ENCODE measurements around the gene NPIPB2. TPM values are rescaled to one million over a fixed set of nuclear protein-coding genes. Genes with fewer than 3 reads are reported as not detected.
"Not testable (repeated sequence)": the region's sequence is repeated elsewhere in the genome, so short reads cannot be mapped to it uniquely, and the experiment has no call there.

Gene NPIPB2
- 1.8 TPM in 1 of 2 replicates, not detected in the other for total RNA-seq (2016; rRNA removed; fragmentation: Illumina TruSeq; extraction: Trizol)
- 0.62 TPM in 1 of 2 replicates, not detected in the other for total RNA-seq (2016; cell fraction: cytosol; rRNA removed; fragmentation: Illumina TruSeq; extraction: Trizol; ENCODE audit: low read depth)
- 0.80 TPM in 1 of 2 replicates, not detected in the other for total RNA-seq (2016; cell fraction: insoluble cytoplasmic fraction; rRNA removed; fragmentation: Illumina TruSeq; extraction: Trizol)
- total RNA-seq (2016; cell fraction: membrane; rRNA removed; fragmentation: Illumina TruSeq; extraction: Trizol): 0.90 TPM in 1 of 2 replicates, not detected in the other
- total RNA-seq (2016; cell fraction: nucleus; rRNA removed; fragmentation: Illumina TruSeq; extraction: Trizol): 5.1 and 6.2 TPM in 2 replicates
- polyA plus RNA-seq (2011; rRNA removed): 3.2 and 4.1 TPM in 2 replicates
- 0.36 TPM in 2 replicates for polyA plus RNA-seq (2011; cell fraction: cytosol; rRNA removed)
- polyA plus RNA-seq (2011; cell fraction: nucleus; rRNA removed): 14.3 and 18.9 TPM in 2 replicates
- 4.7 and 8.0 TPM in 2 replicates for polyA plus RNA-seq (2012)
- not detected in 2 replicates for polyA plus RNA-seq (2016; cell fraction: cytosol; fragmentation: Illumina TruSeq; extraction: Trizol; ENCODE audit: low read depth)
- polyA plus RNA-seq (2016; cell fraction: insoluble cytoplasmic fraction; fragmentation: Illumina TruSeq; extraction: Trizol; ENCODE audit: low read depth): 1.3 and 1.4 TPM in 2 replicates
- 0.79 TPM in 1 of 2 replicates, not detected in the other for polyA plus RNA-seq (2016; cell fraction: membrane; fragmentation: Illumina TruSeq; extraction: Trizol; ENCODE audit: low read depth)
- 30.6 and 37.6 TPM in 2 replicates for polyA plus RNA-seq (2016; cell fraction: nucleus; fragmentation: Illumina TruSeq; extraction: Trizol; ENCODE audit: insufficient read depth, low read depth)
- 2.0 and 9.1 TPM in 2 replicates for polyA minus RNA-seq (2011; rRNA and poly(A)+ RNA removed; ENCODE audit: low replicate concordance)
- 1.3 TPM in 1 of 2 replicates, not detected in the other for polyA minus RNA-seq (2011; cell fraction: cytosol; rRNA and poly(A)+ RNA removed)
- polyA minus RNA-seq (2011; cell fraction: nucleus; rRNA and poly(A)+ RNA removed): 9.1 and 14.2 TPM in 2 replicates
- percentile 29 among the genes with signal in this experiment for Bru-seq, nascent RNA
- percentile 34 among the genes with signal in this experiment for BruChase-seq, experiment 1, labeled RNA remaining after a 6-hour chase
- BruChase-seq, experiment 2, labeled RNA remaining after a 2-hour chase: percentile 35 among the genes with signal in this experiment
- long read RNA-seq, experiment 1: 0 reads
- long read RNA-seq, experiment 2: 0 reads

- H3K9me3 ChIP-seq (ENCODE audit: low read length); H3K9ac ChIP-seq (ENCODE audit: insufficient read depth, low read depth, low read length); H3K36me3 ChIP-seq (replicated peaks in 1 of 2; ENCODE audit: control insufficient read depth in 1 of 2, insufficient read depth in 2 of 2, low read length in 2 of 2); H3K4me2 ChIP-seq (ENCODE audit: low read depth, low read length); BruUV-seq (replicated peaks); H2AFZ ChIP-seq (ENCODE audit: low read length); H3K27ac ChIP-seq (ENCODE audit: extremely low read length, insufficient read depth, low read length); H3K27me3 ChIP-seq (ENCODE audit: control insufficient read depth in 1 of 2, insufficient read depth in 2 of 2, low read length in 2 of 2); CTCF ChIA-PET (ENCODE audit: low intra/inter-chr PET ratio, low total read pairs); H3K4me1 ChIP-seq (ENCODE audit: insufficient read depth, low read length); POLR2A ChIA-PET; intact Hi-C loops (cut with micrococcal nuclease; ENCODE audit: unreplicated experiment); DNase-seq (ENCODE audit: low spot score); in situ Hi-C loops (cut with HindIII; ENCODE audit: extremely low pct_ligation_motif_present, low pct_unique_long_range_greater_than_20kb); FAIRE-seq; H4K20me1 ChIP-seq (ENCODE audit: insufficient read depth, low read length); H3K79me2 ChIP-seq (ENCODE audit: insufficient read depth, low read length); ATAC-seq; H3K4me3 ChIP-seq (replicated peaks in 1 of 3; ENCODE audit: insufficient read depth in 1 of 3, low read depth in 2 of 3, low read length in 3 of 3): not testable (repeated sequence)
- WGBS (ENCODE audit: low lambda C conversion rate): 78% methylated on average over 4 of the region's 4 CpGs
Observed at GRCh38 chr16:11941945-11942344, at the start of gene NPIPB2. TSS of gene NPIPB2 (minus strand) at chr16:11942045. CDS start at chr16:11942045, 0 bp downstream.

- Histone ChIP-seq H3K9me3 (ENCODE audit: low read length) (no peaks in the 10 kb centered on the region), H2AFZ (ENCODE audit: low read length) (no peak overlapping the region), H4K20me1 (ENCODE audit: insufficient read depth, low read length) (no peaks in the 10 kb centered on the region), H3K36me3 (replicated peaks in 1 of 2; ENCODE audit: control insufficient read depth in 1 of 2, insufficient read depth in 2 of 2, low read length in 2 of 2) (no peaks in the 10 kb centered on the region), H3K4me1 (ENCODE audit: insufficient read depth, low read length) (peaks cover 31% of the 10 kb centered on the region), H3K27ac (ENCODE audit: extremely low read length, insufficient read depth, low read length) (no peak overlapping the region), H3K4me3 (replicated peaks in 1 of 3; ENCODE audit: insufficient read depth in 1 of 3, low read depth in 2 of 3, low read length in 3 of 3) (no peak overlapping the region), H3K4me2 (ENCODE audit: low read depth, low read length) (no peak overlapping the region), H3K79me2 (ENCODE audit: insufficient read depth, low read length) (no peaks in the 10 kb centered on the region), H3K27me3 (ENCODE audit: control insufficient read depth in 1 of 2, insufficient read depth in 2 of 2, low read length in 2 of 2) (no peaks in the 10 kb centered on the region), H3K9ac (ENCODE audit: insufficient read depth, low read depth, low read length) (no peak overlapping the region)
- ChIA-PET CTCF (ENCODE audit: low intra/inter-chr PET ratio, low total read pairs) (no interaction called here), POLR2A (interaction anchor here (5.0 kb wide), 1 partner anchor 14 kb away, joined by 38 read pairs; the partner anchor contains the start of gene SNX29)
- 81% methylated on average over 11 of the region's 11 CpGs for WGBS (ENCODE audit: low lambda C conversion rate)
- FAIRE-seq: no peak
- in situ Hi-C loops (cut with HindIII; ENCODE audit: extremely low pct_ligation_motif_present, low pct_unique_long_range_greater_than_20kb) (no loop called here), intact Hi-C loops (cut with micrococcal nuclease; ENCODE audit: unreplicated experiment) (no loop called here)
- BruUV-seq (replicated peaks): no TSS peak
- no peak for DNase-seq (ENCODE audit: low spot score)
- ATAC-seq: 0 out of 3 replicates have a peak, but pooled peaks have one; percentile 10
- TF ChIP-seq ZNF329 (CRISPR knock-in tag; IDR thresholded peaks at IDR 0.05; ENCODE audit: low read depth) (no peak), ZNF749 (CRISPR knock-in tag; IDR thresholded peaks at IDR 0.05; ENCODE audit: borderline replicate concordance) (no peak), SMYD3 (CRISPR knock-in tag; IDR thresholded peaks at IDR 0.05) (no peak), THAP11 (CRISPR knock-in tag; IDR thresholded peaks at IDR 0.05) (no peak), ZNF720 (CRISPR knock-in tag; IDR thresholded peaks at IDR 0.05) (no peak), HOXA5 (CRISPR knock-in tag; IDR thresholded peaks at IDR 0.05) (no peak), DMTF1 (CRISPR knock-in tag; IDR thresholded peaks at IDR 0.05) (no peak), GABPB1 (CRISPR knock-in tag; IDR thresholded peaks at IDR 0.05) (no peak), SNAPC2 (CRISPR knock-in tag; IDR thresholded peaks at IDR 0.05) (no peak), ZSCAN30 (CRISPR knock-in tag; IDR thresholded peaks at IDR 0.05) (no peak), ZNF333 (CRISPR knock-in tag; IDR thresholded peaks at IDR 0.05; ENCODE audit: borderline replicate concordance) (no peak)
Observed at GRCh38 chr16:11990702-11991390, 49.0 kb upstream of the NPIPB2 start.
